ENCODE data around the gene SLC16A3. TPM values are rescaled to one million over a fixed set of nuclear protein-coding genes. Genes with fewer than 3 reads are reported as not detected.

SLC16A3 gene
- total and polyA plus RNA-seq, 2 experiments from 2014 or later = 3.5 to 10.6 TPM

DNA sequence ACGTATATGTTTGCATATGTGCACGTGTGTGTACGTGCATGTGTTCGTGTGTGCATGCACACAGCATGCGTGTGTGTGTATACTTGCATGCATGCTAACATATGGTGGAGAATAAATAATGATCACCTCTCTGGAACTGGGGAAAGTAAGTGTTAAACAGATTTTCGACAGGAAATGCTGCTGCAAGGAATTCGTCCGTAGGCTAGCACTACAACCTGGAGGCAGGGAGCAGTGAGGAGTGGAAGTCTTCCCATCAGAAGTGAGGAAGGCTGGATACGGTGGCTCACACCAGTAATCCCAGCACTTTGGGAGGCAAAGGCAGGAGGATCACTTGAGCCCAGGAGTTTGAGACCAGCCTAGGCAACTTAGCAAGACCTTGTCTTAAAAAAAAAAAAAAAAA is 49.5 kb downstream of the SLC16A3 start:
- DNase-seq (ENCODE audit: low spot score) = no peak
- H3K79me2 ChIP-seq (replicated peaks; ENCODE audit: insufficient read depth) = no peaks in the 10 kb centered on the region
- H3K4me3 ChIP-seq = no peak overlapping the region
- peaks cover 4% of the 10 kb centered on the region; the same call in 1 of the 2 replicates for H3K4me1 ChIP-seq (ENCODE audit: insufficient read depth)
- Mint-ChIP-seq H3K4me1 (peaks cover 29% of the 10 kb centered on the region), H3K27ac (no peak overlapping the region), H3K36me3 (ENCODE audit: low read depth) (no peaks in the 10 kb centered on the region), H3K9me3 (no peaks in the 10 kb centered on the region; the same call in 2 of the 3 replicates), H3K4me3 (no peak overlapping the region), H3K27me3 (ENCODE audit: insufficient read depth, low read depth, poor library complexity) (peaks cover 19% of the 10 kb centered on the region)
- no peaks in the 10 kb centered on the region for H3K27me3 ChIP-seq (ENCODE audit: insufficient read depth)
- H3K36me3 ChIP-seq (ENCODE audit: insufficient read depth) = no peaks in the 10 kb centered on the region
- no peak for TF ChIP-seq NANOG (IDR thresholded peaks at IDR 0.05; ENCODE audit: borderline replicate concordance)
- TF ChIP-seq, protein P1, sequence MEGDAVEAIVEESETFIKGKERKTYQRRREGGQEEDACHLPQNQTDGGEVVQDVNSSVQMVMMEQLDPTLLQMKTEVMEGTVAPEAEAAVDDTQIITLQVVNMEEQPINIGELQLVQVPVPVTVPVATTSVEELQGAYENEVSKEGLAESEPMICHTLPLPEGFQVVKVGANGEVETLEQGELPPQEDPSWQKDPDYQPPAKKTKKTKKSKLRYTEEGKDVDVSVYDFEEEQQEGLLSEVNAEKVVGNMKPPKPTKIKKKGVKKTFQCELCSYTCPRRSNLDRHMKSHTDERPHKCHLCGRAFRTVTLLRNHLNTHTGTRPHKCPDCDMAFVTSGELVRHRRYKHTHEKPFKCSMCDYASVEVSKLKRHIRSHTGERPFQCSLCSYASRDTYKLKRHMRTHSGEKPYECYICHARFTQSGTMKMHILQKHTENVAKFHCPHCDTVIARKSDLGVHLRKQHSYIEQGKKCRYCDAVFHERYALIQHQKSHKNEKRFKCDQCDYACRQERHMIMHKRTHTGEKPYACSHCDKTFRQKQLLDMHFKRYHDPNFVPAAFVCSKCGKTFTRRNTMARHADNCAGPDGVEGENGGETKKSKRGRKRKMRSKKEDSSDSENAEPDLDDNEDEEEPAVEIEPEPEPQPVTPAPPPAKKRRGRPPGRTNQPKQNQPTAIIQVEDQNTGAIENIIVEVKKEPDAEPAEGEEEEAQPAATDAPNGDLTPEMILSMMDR (conservative IDR thresholded peaks at IDR 0.05; ENCODE audit: low read depth in 2 of 2) = no peak
- TF ChIP-seq, protein P2, sequence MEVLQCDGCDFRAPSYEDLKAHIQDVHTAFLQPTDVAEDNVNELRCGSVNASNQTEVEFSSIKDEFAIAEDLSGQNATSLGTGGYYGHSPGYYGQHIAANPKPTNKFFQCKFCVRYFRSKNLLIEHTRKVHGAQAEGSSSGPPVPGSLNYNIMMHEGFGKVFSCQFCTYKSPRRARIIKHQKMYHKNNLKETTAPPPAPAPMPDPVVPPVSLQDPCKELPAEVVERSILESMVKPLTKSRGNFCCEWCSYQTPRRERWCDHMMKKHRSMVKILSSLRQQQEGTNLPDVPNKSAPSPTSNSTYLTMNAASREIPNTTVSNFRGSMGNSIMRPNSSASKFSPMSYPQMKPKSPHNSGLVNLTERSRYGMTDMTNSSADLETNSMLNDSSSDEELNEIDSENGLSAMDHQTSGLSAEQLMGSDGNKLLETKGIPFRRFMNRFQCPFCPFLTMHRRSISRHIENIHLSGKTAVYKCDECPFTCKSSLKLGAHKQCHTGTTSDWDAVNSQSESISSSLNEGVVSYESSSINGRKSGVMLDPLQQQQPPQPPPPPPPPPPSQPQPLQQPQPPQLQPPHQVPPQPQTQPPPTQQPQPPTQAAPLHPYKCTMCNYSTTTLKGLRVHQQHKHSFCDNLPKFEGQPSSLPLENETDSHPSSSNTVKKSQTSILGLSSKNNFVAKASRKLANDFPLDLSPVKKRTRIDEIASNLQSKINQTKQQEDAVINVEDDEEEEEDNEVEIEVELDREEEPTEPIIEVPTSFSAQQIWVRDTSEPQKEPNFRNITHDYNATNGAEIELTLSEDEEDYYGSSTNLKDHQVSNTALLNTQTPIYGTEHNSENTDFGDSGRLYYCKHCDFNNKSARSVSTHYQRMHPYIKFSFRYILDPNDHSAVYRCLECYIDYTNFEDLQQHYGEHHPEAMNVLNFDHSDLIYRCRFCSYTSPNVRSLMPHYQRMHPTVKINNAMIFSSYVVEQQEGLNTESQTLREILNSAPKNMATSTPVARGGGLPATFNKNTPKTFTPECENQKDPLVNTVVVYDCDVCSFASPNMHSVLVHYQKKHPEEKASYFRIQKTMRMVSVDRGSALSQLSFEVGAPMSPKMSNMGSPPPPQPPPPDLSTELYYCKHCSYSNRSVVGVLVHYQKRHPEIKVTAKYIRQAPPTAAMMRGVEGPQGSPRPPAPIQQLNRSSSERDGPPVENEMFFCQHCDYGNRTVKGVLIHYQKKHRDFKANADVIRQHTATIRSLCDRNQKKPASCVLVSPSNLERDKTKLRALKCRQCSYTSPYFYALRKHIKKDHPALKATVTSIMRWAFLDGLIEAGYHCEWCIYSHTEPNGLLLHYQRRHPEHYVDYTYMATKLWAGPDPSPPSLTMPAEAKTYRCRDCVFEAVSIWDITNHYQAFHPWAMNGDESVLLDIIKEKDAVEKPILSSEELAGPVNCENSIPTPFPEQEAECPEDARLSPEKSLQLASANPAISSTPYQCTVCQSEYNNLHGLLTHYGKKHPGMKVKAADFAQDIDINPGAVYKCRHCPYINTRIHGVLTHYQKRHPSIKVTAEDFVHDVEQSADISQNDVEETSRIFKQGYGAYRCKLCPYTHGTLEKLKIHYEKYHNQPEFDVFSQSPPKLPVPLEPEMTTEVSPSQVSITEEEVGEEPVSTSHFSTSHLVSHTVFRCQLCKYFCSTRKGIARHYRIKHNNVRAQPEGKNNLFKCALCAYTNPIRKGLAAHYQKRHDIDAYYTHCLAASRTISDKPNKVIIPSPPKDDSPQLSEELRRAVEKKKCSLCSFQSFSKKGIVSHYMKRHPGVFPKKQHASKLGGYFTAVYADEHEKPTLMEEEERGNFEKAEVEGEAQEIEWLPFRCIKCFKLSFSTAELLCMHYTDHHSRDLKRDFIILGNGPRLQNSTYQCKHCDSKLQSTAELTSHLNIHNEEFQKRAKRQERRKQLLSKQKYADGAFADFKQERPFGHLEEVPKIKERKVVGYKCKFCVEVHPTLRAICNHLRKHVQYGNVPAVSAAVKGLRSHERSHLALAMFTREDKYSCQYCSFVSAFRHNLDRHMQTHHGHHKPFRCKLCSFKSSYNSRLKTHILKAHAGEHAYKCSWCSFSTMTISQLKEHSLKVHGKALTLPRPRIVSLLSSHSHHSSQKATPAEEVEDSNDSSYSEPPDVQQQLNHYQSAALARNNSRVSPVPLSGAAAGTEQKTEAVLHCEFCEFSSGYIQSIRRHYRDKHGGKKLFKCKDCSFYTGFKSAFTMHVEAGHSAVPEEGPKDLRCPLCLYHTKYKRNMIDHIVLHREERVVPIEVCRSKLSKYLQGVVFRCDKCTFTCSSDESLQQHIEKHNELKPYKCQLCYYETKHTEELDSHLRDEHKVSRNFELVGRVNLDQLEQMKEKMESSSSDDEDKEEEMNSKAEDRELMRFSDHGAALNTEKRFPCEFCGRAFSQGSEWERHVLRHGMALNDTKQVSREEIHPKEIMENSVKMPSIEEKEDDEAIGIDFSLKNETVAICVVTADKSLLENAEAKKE (CRISPR knock-in tag; IDR thresholded peaks at IDR 0.05) = no peak
- no peak for TF ChIP-seq ETS1 (IDR thresholded peaks at IDR 0.05)
- peaks cover 5% of the 10 kb centered on the region; the same call in 1 of the 2 replicates for H4K20me1 ChIP-seq (replicated peaks; ENCODE audit: insufficient read depth)
- no peak overlapping the region for H3K27ac ChIP-seq (ENCODE audit: low read depth)
- no peak overlapping the region for H3K4me2 ChIP-seq
- no peak overlapping the region for H2AFZ ChIP-seq
- H3K9me2 ChIP-seq (ENCODE audit: insufficient read depth) = no peaks in the 10 kb centered on the region
- 0 out of 2 replicates have a peak, but pooled peaks cover 14% of the 10 kb centered on the region for H3F3A ChIP-seq (replicated peaks; ENCODE audit: low read depth)
- ATAC-seq = no peak

All from GM23338 (cell line).